Measurements from ENCODE around the gene PNPLA7. TPM values are rescaled to one million over a fixed set of nuclear protein-coding genes. Genes with fewer than 3 reads are reported as not detected.

The PNPLA7 gene
- total RNA-seq, 1 experiment from 2014 or later, result 0.90 TPM

DNA sequence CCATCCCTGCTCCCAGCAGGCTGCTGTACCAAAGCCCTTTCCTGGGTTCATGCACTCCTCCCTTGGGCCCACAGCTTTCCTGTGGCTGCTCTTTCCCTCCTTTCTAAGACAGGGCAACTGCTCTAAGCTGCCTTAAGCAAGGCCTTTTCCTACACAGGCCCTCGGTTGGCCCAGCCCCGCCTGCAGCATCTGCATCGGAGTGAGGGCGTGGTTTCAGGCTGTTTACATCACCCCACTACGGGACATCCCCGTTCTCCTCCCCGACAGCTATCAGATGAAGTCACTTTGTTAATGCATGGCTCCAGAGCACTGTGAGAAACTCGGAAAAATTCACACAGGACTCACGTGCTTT is 25.1 kb upstream of the PNPLA7 start:
- Histone ChIP-seq H3K4me3 (ENCODE audit: low read depth, low read length, poor library complexity, severe bottlenecking) (no peak overlapping the region), H3K27me3 (replicated peaks; ENCODE audit: insufficient read depth, low read depth, low read length, poor library complexity) (no peaks in the 10 kb centered on the region), H3K36me3 (ENCODE audit: insufficient read depth, low read length, poor library complexity, severe bottlenecking) (peaks cover 36% of the 10 kb centered on the region), H3K4me1 (ENCODE audit: insufficient read depth, low read length, poor library complexity, severe bottlenecking) (peaks cover 20% of the 10 kb centered on the region), H3K27ac (ENCODE audit: low read depth, low read length, poor library complexity, severe bottlenecking) (no peak overlapping the region), H3K9me3 (ENCODE audit: low read depth, low read length, poor library complexity, severe bottlenecking) (no peaks in the 10 kb centered on the region)
- no peak for DNase-seq (ENCODE audit: low spot score)
- ChIA-PET POLR2A (ENCODE audit: low non-redundant PET) (no interaction called here), CTCF (no interaction called here)
- no peak for TF ChIP-seq CTCF (conservative IDR thresholded peaks at IDR 0.05; ENCODE audit: low read depth, low read length)
- no peak for TF ChIP-seq EZH2 (IDR thresholded peaks at IDR 0.05; ENCODE audit: borderline replicate concordance, low read depth, low read length, poor library complexity, severe bottlenecking)
- intact Hi-C loops (cut with micrococcal nuclease; ENCODE audit: unreplicated experiment), result no loop called here
- no TSS peak for BruUV-seq (replicated peaks)

DNA sequence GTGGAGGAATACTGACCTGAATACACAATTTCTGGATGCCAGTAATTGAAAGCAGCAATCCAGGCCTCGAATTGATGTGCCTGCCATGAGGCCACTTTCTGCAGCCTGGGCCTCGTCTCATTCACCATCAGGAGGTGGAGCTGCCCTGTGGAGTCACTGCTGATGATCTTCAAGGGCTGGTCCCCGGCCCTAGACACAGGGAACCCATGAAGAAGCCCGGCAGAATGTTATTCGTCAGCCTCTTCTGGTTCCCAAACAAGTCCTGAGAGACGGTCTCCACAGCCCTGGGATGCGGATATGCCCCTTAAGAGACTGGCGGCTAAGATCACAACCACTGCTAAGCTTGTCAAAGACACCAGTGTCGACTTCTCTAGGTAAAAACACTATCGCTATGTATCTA is 24.0 kb upstream of the PNPLA7 start:
- ChIA-PET POLR2A (ENCODE audit: low non-redundant PET) (interaction anchor here (0.7 kb wide), 1 partner anchor 365 kb away, joined by 3 read pairs; no protein-coding TSS in a partner anchor), CTCF (interaction anchor here (0.6 kb wide), 2 partner anchors 480 to 806 kb away, joined by 6 to 10 read pairs; no protein-coding TSS in a partner anchor)
- no peak overlapping the region for H3K27ac ChIP-seq (ENCODE audit: low read depth, low read length, poor library complexity, severe bottlenecking)
- peaks cover 17% of the 10 kb centered on the region for H3K4me1 ChIP-seq (ENCODE audit: insufficient read depth, low read length, poor library complexity, severe bottlenecking)
- TF ChIP-seq CTCF (conservative IDR thresholded peaks at IDR 0.05; ENCODE audit: low read depth, low read length) (no peak), EZH2 (IDR thresholded peaks at IDR 0.05; ENCODE audit: borderline replicate concordance, low read depth, low read length, poor library complexity, severe bottlenecking) (no peak)
- intact Hi-C loops (cut with micrococcal nuclease; ENCODE audit: unreplicated experiment), result no loop called here
- H3K4me3 ChIP-seq (ENCODE audit: low read depth, low read length, poor library complexity, severe bottlenecking), result no peak overlapping the region
- DNase-seq (ENCODE audit: low spot score), result no peak
- no peaks in the 10 kb centered on the region for H3K27me3 ChIP-seq (replicated peaks; ENCODE audit: insufficient read depth, low read depth, low read length, poor library complexity)
- no peaks in the 10 kb centered on the region for H3K9me3 ChIP-seq (ENCODE audit: low read depth, low read length, poor library complexity, severe bottlenecking)
- no TSS peak for BruUV-seq (replicated peaks)
- peaks cover 37% of the 10 kb centered on the region for H3K36me3 ChIP-seq (ENCODE audit: insufficient read depth, low read length, poor library complexity, severe bottlenecking)

- no peaks in the 10 kb centered on the region for H3K9me3 ChIP-seq (ENCODE audit: low read depth, low read length, poor library complexity, severe bottlenecking)
- no peaks in the 10 kb centered on the region for H3K4me1 ChIP-seq (ENCODE audit: insufficient read depth, low read length, poor library complexity, severe bottlenecking)
- POLR2A ChIA-PET (ENCODE audit: low non-redundant PET), result no interaction called here
- TF ChIP-seq EZH2 (IDR thresholded peaks at IDR 0.05; ENCODE audit: borderline replicate concordance, low read depth, low read length, poor library complexity, severe bottlenecking) (no peak), CTCF (conservative IDR thresholded peaks at IDR 0.05; ENCODE audit: low read depth, low read length) (no peak)
- CTCF ChIA-PET, result no interaction called here
- no peak overlapping the region for H3K27ac ChIP-seq (ENCODE audit: low read depth, low read length, poor library complexity, severe bottlenecking)
- H3K4me3 ChIP-seq (ENCODE audit: low read depth, low read length, poor library complexity, severe bottlenecking), result no peak overlapping the region
- BruUV-seq (replicated peaks), result no TSS peak
- no peak for DNase-seq (ENCODE audit: low spot score)
- H3K27me3 ChIP-seq (replicated peaks; ENCODE audit: insufficient read depth, low read depth, low read length, poor library complexity), result no peaks in the 10 kb centered on the region
- peaks cover 31% of the 10 kb centered on the region for H3K36me3 ChIP-seq (ENCODE audit: insufficient read depth, low read length, poor library complexity, severe bottlenecking)
- intact Hi-C loops (cut with micrococcal nuclease; ENCODE audit: unreplicated experiment), result no loop called here
Measured at GRCh38 chr9:137570566-137570965, 20.4 kb upstream of the PNPLA7 start.
